ENCODE measurements around the gene CREB3L1. TPM values are rescaled to one million over a fixed set of nuclear protein-coding genes. Genes with fewer than 3 reads are reported as not detected.

CREB3L1 gene
- total and polyA plus RNA-seq, 2 donors (not counting 3 experiments of a cell fraction or from before 2014, with no cell fraction given) = 0.23 to 0.84 TPM

- H3K4me2 ChIP-seq (ENCODE audit: insufficient read depth, low read length) = no peak overlapping the region
- TF ChIP-seq CTCF (IDR thresholded peaks at IDR 0.05; ENCODE audit: extremely low read depth in 1 of 2, insufficient read depth in 1 of 2, low read depth in 1 of 2, low read length in 2 of 2) (no peak), MAX (IDR thresholded peaks at IDR 0.05; ENCODE audit: insufficient read depth, insufficient read length) (no peak), JUN (IDR thresholded peaks at IDR 0.05; ENCODE audit: borderline replicate concordance, insufficient read depth, insufficient read length, low read depth) (no peak), EZH2 (IDR thresholded peaks at IDR 0.05; ENCODE audit: borderline replicate concordance, low read depth, low read length, severe bottlenecking) (no peak)
- H3K9me1 ChIP-seq (replicated peaks; ENCODE audit: control insufficient read depth, extremely low read depth, insufficient read depth, low read length) = no peaks in the 10 kb centered on the region
- H3K36me3 ChIP-seq (ENCODE audit: control insufficient read depth in 2 of 2, extremely low read depth in 1 of 2, insufficient read depth in 2 of 2, low read length in 2 of 2) = no peaks in the 10 kb centered on the region
- DNase-seq (ENCODE audit: low read depth, low spot score) = no peak
- no peaks in the 10 kb centered on the region for H3K9me3 ChIP-seq (replicated peaks; ENCODE audit: control insufficient read depth, insufficient read depth, low read length)
- H4K20me1 ChIP-seq (replicated peaks; ENCODE audit: control insufficient read depth, extremely low read depth, insufficient read depth, low read length) = no peaks in the 10 kb centered on the region
- no TSS peak for BruUV-seq (replicated peaks)
- H3K27ac ChIP-seq (ENCODE audit: insufficient read depth, low read depth, low read length) = no peak overlapping the region
- intact Hi-C loops (cut with micrococcal nuclease) (no loop called here), dilution Hi-C loops (cut with MboI; ENCODE audit: extremely low pct_ligation_motif_present, low sequenced_read_pairs) (no loop called here)
- H3K9ac ChIP-seq (replicated peaks; ENCODE audit: extremely low read depth, insufficient read depth, low read length) = no peak overlapping the region
- FAIRE-seq = no peak
- no peaks in the 10 kb centered on the region for H3K4me1 ChIP-seq (ENCODE audit: control insufficient read depth, extremely low read depth, insufficient read depth, low read length)
- H3K79me2 ChIP-seq (ENCODE audit: control insufficient read depth, insufficient read depth, low read length) = no peaks in the 10 kb centered on the region
- CTCF ChIA-PET = interaction anchor here (1.2 to 1.9 kb wide), 3 partner anchors 11 to 47 kb away, joined by 5 to 8 read pairs (median 7); no protein-coding TSS in a partner anchor
- H2AFZ ChIP-seq (ENCODE audit: low read depth, low read length) = no peak overlapping the region
- POLR2A ChIA-PET = no interaction called here
- peaks cover 20 to 32% of the 10 kb centered on the region in 2 experiments for H3K27me3 ChIP-seq (ENCODE audit: control insufficient read depth in 2 of 2, insufficient read depth in 2 of 2, low read length in 2 of 2)
- H3K4me3 ChIP-seq (replicated peaks in 1 of 3; ENCODE audit: insufficient read depth in 1 of 3, low read depth in 1 of 3, low read length in 3 of 3) = no peak overlapping the region
Observed at GRCh38 chr11:46285173-46285572, 7.7 kb downstream of the CREB3L1 start.

- Histone ChIP-seq H3K27ac (ENCODE audit: insufficient read depth, low read depth, low read length) (no peak overlapping the region), H3K9ac (replicated peaks; ENCODE audit: extremely low read depth, insufficient read depth, low read length) (no peak overlapping the region), H3K79me2 (ENCODE audit: control insufficient read depth, insufficient read depth, low read length) (no peaks in the 10 kb centered on the region), H3K4me3 (replicated peaks in 1 of 3; ENCODE audit: insufficient read depth in 1 of 3, low read depth in 1 of 3, low read length in 3 of 3) (no peak overlapping the region), H3K27me3 (ENCODE audit: control insufficient read depth in 2 of 2, insufficient read depth in 2 of 2, low read length in 2 of 2) (peaks cover 19 to 29% of the 10 kb centered on the region in 2 experiments), H3K4me1 (ENCODE audit: control insufficient read depth, extremely low read depth, insufficient read depth, low read length) (no peaks in the 10 kb centered on the region), H3K9me1 (replicated peaks; ENCODE audit: control insufficient read depth, extremely low read depth, insufficient read depth, low read length) (no peaks in the 10 kb centered on the region), H4K20me1 (replicated peaks; ENCODE audit: control insufficient read depth, extremely low read depth, insufficient read depth, low read length) (no peaks in the 10 kb centered on the region), H3K9me3 (replicated peaks; ENCODE audit: control insufficient read depth, insufficient read depth, low read length) (no peaks in the 10 kb centered on the region), H2AFZ (ENCODE audit: low read depth, low read length) (no peak overlapping the region), H3K4me2 (ENCODE audit: insufficient read depth, low read length) (no peak overlapping the region), H3K36me3 (ENCODE audit: control insufficient read depth in 2 of 2, extremely low read depth in 1 of 2, insufficient read depth in 2 of 2, low read length in 2 of 2) (no peaks in the 10 kb centered on the region)
- intact Hi-C loops (cut with micrococcal nuclease) (no loop called here), dilution Hi-C loops (cut with MboI; ENCODE audit: extremely low pct_ligation_motif_present, low sequenced_read_pairs) (no loop called here)
- TF ChIP-seq POLR2A (IDR thresholded peaks at IDR 0.05; ENCODE audit: low read depth, low read length) = no peak
- TF ChIP-seq MYC (IDR thresholded peaks at IDR 0.05; ENCODE audit: low read depth, low read length) = no peak
- TF ChIP-seq MAX (IDR thresholded peaks at IDR 0.05; ENCODE audit: insufficient read depth, insufficient read length) = no peak
- DNase-seq (ENCODE audit: low read depth, low spot score) (no peak), FAIRE-seq (no peak)
- no TSS peak for BruUV-seq (replicated peaks)
- ChIA-PET CTCF (interaction anchor here (1.0 to 1.9 kb wide), 5 partner anchors 11 to 47 kb away, joined by 3 to 8 read pairs (median 5); no protein-coding TSS in a partner anchor), POLR2A (no interaction called here)
Observed at GRCh38 chr11:46285594-46286033, 8.2 kb downstream of the CREB3L1 start.

All from endothelial cell of umbilical vein (primary cell).